GM21723 (cell line): ENCODE measurements around the gene NEK2.
"Not testable (repeated sequence)": the region's sequence is repeated elsewhere in the genome, so short reads cannot be mapped to it uniquely, and the experiment has no call there.

Experiments used
- ATAC-seq: cut with Tn5 transposase; IDR thresholded peaks from one replicate; pipeline ENCODE4 v1.9.1; 2021; ENCODE audit warnings: mild to moderate bottlenecking, moderate library complexity; ENCODE audit not compliant: unreplicated experiment

NEK2 gene

DNA sequence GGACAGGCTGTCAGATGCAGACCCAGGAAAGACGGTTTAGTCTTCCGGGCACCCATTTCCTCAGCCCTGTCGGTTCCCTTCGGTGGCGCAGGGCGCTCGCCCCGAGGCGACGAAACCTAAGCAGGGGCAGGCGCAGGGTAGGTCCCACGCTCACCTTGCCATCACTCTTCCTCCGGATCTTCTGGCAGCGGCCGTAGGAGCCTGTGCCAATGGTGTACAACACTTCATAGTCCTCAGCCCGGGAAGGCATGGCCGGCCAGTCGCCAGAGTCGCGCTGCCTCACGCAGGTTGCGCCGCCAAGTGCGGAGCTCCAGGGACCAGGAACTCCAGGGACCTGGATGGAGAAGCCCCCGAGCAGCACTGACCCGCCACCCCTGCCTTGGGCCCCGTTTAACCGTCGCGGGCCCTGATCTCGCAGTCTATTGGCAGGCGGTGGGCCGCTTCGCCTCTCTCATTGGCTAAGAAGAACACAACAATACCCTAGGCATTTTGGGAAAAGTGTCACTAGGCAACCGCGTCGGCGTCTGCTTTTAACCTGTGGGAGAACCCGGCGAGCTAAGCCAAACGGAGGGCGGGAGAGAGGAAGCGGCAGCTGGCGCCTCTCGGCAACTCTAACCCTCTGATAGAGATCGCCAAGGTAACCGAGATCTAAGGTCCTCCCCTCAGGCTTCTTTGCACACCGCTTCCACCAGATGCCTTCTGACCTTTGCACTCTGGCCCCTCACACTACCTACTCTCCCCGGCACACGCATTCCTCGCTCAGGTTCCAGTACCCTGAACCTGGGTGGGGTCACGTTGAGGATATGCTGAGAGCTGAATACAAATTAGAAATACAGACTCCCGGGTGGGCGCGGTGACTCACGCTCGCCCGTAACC is at the start of gene NEK2:
TSS of gene NEK2 (minus strand) at position 392 of the 876 bp plus-strand sequence. CDS start at position 250, 142 bp downstream.
- ATAC-seq: peak; percentile 95

DNA sequence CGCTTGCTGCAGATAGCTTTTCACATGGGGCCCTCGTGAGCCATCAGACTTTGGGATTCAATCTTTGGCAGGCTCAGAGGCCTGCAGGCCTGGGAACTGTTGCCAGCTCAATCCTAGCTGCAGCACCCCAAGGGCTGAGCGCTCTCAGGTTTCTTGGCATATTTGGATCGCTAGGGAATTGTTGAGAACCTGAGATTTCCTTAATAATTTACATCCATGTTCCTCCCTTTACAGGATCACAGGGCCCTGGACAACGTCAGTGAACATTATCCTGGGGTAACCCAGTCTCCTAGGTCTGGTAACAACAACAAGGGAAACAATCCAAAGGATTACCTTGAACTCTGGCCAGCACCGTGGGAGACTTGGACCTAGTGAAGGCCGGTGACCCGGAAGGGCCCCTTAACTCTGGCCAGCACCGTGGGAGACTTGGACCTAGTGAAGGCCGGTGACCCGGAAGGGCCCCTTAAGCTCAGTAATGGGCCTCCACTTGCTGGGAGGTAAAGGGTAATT is 49.3 kb upstream of the NEK2 start:
- ATAC-seq: no peak

DNA sequence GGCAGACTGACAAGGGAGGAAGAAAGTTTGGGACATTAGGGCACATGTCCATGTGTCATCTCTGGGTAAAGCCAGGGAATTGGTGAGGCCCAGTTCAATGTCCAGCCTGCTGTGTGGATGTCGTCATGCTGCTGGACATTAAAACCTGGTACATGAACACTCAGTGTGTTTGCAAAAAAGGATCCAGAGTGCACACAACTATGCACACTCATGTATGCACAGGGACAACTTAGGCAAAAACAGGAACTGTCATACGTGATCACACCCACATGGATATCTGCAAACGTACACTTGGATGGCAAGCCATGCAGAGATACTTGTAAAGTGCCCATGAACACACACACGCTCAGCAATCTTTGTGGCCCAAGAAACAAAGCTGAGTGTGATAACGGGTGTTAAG is 47.9 kb upstream of the NEK2 start:
- ATAC-seq: no peak

DNA sequence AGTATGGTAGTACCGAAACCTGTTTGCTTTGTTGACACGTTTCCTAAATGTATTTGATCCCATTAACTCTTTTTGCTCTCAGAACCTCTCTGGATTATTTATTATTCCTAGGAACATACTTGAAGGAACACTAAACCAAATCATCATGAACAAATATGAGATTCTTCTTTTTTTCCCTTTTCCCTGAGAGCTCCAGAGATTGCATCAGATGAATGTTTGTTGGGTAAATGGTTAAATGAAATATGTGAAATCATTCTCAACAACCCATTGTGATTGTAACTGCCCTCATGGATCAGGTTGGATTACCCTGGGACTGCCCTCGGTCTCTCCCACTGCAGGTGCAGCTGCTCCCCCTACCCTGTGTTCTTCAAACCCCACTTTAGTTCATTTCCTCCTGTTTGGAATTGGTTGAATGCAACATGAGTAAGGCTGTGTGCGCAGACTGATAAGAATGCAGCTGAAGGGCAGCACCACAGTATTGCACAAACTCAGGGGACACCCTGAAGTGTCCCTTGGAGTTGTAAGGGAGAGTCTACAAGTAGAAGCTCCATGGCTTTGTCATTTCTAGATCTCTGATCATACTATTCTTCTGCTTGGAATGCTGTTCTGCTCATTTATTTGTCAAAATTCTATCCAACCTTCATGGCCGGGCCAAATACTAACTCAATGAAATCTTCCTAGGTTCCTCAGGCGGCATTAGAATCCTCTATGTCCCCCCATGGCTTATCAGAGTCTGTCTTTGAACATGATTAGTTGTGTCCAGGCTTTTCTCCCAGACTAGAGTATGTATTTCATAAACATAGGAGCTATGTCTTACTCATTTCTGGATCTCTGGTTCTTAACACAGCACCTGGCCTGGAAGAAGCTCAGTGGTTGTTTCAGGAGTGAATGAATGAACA is 47.1 kb upstream of the NEK2 start:
- ATAC-seq: no peak

GRCh38 chr1:211716555-211716954 is 41.1 kb upstream of the NEK2 start:
- ATAC-seq: not testable (repeated sequence)

DNA sequence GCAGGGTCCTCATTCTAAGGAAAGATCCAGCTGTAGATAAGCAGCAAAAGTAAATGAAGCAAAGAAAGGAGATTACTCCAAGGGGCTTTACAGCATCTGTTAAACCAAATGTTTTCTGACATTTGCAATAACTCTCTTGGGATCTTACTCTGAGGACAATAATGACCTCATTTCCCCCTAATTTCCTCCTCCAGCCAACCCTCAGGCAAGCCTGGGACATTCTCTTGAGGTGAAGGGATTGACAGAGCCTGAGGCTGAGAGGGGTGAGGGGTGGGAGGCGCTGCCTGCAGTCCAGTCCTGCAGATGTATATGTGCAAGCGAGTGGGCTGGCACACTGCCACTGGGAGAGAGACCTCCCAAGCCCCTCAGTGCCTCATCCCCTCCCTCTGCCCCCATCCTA is 40.5 kb upstream of the NEK2 start:
- ATAC-seq: no peak

DNA sequence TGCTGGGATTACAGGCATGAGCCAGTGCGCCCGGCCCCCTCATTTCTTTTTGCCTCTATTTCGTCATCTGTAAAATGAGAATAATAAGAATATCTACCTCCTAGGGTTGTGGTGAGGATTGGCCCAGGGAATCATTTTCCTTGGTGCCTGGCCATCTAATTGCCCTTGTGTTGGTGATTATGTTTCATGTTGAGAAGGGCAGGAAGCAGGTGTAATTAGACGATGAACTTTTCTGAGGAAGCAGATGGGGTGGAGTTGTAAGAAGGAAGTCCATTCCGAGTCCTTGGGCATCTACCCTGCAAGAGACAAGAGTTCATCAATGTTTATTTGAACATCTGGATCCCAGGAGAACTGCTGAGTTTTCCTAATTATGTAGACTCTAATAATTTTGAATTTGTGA is 38.7 kb upstream of the NEK2 start:
- no peak for ATAC-seq

GRCh38 chr1:211713231-211713630 is 37.8 kb upstream of the NEK2 start:
- no peak for ATAC-seq

- ATAC-seq: no peak
These were observed 35.9 kb upstream of the NEK2 start for GRCh38 chr1:211711315-211711705.

DNA sequence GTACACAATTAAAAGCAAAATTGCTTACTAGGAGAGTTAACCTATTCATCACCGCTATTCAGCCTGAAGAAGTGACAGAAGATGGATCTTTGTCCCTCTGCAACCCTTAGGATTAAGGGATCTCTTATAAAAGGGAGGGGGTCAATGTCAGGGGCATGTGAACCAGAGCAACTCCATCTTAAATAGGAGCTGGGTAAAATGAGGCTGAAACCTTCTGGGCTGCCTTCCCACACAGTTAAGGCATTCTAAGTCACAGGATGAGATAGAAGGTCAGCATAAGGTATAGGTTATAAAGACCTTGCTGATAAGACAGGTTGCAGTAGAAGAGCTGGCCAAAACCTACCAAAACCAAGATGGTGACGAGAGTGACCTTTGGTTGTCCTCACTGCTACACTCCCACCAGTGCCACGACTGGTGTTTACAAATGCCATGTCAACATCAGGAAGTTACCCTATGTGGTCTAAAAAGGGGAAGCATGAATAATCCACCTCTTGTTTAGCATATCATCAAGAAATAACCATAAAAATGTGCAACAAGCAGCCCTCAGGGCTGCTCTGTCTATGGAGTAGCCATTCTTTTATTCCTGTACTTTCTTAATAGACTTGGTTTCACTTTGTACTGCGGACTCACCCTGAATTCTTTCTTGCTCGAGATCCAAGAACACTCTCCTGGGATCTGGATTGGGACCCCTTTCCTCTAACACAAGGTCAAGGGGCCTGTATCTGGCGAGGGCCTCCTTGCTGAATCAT is 35.3 kb upstream of the NEK2 start:
- no peak for ATAC-seq

- ATAC-seq: no peak
These were observed 33.5 kb upstream of the NEK2 start for GRCh38 chr1:211708926-211709325.

DNA sequence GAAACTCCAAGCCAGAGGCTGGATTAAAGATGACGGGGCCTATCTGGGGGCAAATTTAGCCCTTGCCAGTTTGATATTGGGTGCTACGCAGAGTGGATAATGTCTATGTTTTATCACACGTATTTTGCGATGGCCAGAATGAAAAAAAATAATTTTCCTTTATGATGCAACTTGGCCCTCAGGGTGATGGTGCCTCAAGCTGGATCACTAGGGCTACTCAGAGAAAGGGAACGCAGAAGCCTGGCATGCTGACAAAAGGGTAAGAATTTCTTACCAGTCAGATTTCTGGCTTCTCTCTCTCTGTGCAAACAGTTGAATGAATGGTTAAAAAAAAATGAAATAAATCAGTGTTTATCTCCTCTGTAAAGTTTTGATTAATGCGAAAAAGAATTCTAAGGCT is 32.6 kb upstream of the NEK2 start:
- ATAC-seq: no peak

- ATAC-seq: no peak
These were observed 30.2 kb upstream of the NEK2 start for GRCh38 chr1:211705467-211706091.

GRCh38 chr1:211704543-211704942 is 29.1 kb upstream of the NEK2 start:
- ATAC-seq: no peak

DNA sequence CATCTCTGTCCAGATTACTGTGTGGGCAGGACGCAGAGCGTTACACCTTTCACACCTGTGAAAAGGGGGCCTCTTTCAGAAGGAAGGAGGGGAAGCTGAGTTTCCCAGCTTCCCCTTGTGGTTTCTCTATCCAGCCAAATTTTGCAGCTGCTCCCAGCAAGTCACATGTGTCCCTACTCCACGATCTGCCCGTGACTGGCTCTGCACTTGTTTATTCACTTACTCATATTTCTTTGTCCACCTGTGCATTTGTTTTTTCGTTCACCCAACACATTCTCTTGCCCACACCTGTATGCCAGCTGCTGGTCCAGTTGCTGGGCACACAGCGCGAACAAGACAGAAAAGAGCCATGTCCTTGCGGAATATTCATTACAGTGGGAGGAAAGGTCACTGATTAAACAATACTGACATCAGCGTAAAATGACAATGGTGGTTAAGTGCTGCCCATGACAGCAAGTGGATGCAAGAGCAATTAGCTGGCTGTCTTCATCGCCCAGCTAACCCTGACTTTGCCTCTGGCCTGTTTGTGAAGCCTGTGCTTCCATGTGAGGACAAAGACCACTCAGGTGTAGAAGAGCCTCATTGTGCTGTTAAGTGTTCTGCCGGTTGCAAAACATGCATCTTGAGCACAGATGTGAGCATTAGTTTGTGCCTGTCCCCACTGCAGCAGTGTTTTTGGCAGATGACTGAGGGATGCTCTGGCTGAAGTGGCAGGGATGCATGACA is 28.6 kb upstream of the NEK2 start:
- ATAC-seq: no peak

- no peak for ATAC-seq
These were observed 26.3 kb upstream of the NEK2 start for GRCh38 chr1:211701733-211702132.

DNA sequence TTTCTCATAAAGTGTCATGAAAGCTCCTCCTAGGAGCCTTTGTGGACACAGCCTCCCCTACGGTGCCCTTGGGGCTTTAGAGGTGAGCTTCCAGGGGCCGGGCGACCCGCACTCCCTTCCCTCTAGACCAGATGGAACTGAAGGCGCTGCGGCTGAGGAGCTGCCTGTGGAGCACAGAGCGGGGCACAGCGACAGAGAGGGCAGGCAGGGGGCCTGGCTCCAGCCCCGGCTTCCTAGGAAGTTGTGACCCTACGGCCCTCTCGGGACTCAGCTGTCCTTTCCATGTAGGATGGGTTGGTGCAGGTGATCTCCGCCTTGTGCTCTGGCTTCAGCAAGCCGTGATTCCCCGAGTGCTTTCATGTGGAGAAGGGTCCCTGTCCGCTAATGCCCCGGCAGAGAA is 23.6 kb upstream of the NEK2 start:
- ATAC-seq: no peak

GRCh38 chr1:211698161-211699026 is 23.0 kb upstream of the NEK2 start:
- ATAC-seq: peak; percentile 62

- peak; percentile 77 for ATAC-seq
These were observed 21.9 kb upstream of the NEK2 start for GRCh38 chr1:211697356-211697755.
